ENCODE data around the gene JOSD1.

The JOSD1 gene

DNA sequence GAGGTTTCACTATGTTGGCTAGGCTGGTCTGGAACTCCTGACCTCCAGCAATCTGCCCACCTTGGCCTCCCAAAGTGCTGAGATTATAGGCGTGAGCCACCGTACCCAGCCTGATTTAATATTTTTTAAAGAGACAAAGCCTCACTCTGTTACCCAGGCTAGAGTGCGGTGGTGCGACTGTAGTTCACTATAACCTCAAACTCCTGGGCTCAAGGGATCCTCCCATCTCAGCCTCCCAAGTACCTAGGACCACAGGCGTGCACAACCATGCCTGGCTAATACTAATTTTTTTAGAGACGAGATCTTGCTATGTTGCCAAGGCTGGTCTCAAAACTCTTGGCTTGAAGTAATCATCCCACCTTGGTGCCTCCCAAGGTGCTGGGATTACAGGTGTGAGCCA lies 18.5 kb upstream of the JOSD1 start:
- H3K4me1 ChIP-seq (ENCODE audit: insufficient read depth, low read length) = no peaks in the 10 kb centered on the region; the same call in 1 of the 2 replicates
- H3K27ac ChIP-seq (ENCODE audit: low read length) = no peak overlapping the region
- no peaks in the 10 kb centered on the region for H3K9me3 ChIP-seq (ENCODE audit: insufficient read depth, low read depth, low read length)
- no peak overlapping the region for H3K9ac ChIP-seq (ENCODE audit: low read depth, low read length)
- peaks cover 83% of the 10 kb centered on the region for H3K36me3 ChIP-seq (ENCODE audit: insufficient read depth, low read depth, low read length)
- H3K4me3 ChIP-seq (ENCODE audit: low read length) = no peak overlapping the region
- H3K27me3 ChIP-seq (ENCODE audit: insufficient read depth, low read length) = no peaks in the 10 kb centered on the region

DNA sequence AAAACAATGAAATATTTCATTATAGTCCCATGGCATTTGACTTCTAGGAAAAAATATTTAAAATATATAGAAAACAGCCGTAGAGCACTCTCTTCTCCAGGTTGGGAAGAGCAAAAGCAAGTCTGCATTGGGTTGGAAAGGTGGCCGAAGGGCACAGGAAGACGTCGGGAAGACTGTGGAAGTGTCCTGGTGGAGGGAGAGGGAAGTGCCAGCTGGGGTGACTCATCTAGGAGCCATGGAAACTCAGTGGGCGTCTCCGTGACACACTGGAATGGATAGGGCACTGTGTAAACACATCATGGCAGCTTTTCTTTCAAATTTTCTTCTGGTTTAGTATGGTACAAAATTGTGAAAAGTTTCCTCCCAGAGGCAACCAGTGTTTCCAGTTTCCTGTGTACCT lies 17.7 kb upstream of the JOSD1 start:
- H3K4me3 ChIP-seq (ENCODE audit: low read length) = no peak overlapping the region
- H3K27ac ChIP-seq (ENCODE audit: low read length) = no peak overlapping the region
- peaks cover 75% of the 10 kb centered on the region for H3K36me3 ChIP-seq (ENCODE audit: insufficient read depth, low read depth, low read length)
- no peak overlapping the region for H3K9ac ChIP-seq (ENCODE audit: low read depth, low read length)
- no peaks in the 10 kb centered on the region for H3K9me3 ChIP-seq (ENCODE audit: insufficient read depth, low read depth, low read length)
- no peaks in the 10 kb centered on the region for H3K27me3 ChIP-seq (ENCODE audit: insufficient read depth, low read length)
- H3K4me1 ChIP-seq (ENCODE audit: insufficient read depth, low read length) = no peaks in the 10 kb centered on the region; the same call in 1 of the 2 replicates

DNA sequence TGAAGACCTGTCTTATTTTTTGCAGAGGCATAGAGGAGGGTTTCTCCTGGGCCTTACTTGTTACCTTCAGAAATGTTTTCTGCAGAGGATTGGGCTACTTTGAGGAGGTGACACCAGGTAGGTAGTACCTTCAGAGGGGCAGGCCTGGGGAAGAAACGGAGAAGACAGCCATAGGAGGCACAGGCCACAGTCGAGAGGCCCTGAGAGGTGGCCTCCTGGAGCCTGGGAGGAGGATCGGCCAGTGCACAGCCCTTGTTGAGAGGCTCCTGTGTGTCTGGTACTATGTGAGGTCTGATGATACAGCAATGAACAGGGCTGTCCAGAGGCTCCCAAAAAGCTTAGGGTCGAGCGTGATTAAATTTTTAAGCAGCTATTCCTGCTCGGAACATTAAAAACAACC lies 16.5 kb upstream of the JOSD1 start:
- Histone ChIP-seq H3K27ac (ENCODE audit: low read length) (no peak overlapping the region), H3K4me1 (ENCODE audit: insufficient read depth, low read length) (peaks cover 8% of the 10 kb centered on the region), H3K4me3 (ENCODE audit: low read length) (no peak overlapping the region), H3K36me3 (ENCODE audit: insufficient read depth, low read depth, low read length) (peaks cover 70% of the 10 kb centered on the region), H3K27me3 (ENCODE audit: insufficient read depth, low read length) (no peaks in the 10 kb centered on the region), H3K9ac (ENCODE audit: low read depth, low read length) (no peak overlapping the region), H3K9me3 (ENCODE audit: insufficient read depth, low read depth, low read length) (no peaks in the 10 kb centered on the region)

DNA sequence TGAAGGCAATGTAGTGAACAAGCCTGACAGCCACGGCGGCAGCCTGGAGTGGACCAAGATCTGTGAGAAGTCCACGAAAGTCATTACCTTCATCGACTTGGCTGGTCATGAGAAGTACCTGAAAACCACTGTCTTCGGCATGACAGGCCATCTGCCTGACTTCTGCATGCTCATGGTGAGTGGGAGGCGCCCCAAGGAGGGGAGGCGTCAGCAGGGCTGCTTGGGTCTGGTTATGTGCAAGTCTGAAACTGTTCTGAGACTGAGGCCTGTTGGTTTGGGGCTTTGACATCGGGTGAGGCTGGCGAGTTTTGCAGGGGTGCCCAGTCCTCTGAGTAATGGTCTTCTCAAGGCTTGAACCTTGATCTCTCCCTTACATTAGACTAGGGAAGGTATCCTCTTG lies 16.1 kb upstream of the JOSD1 start:
- H3K4me3 ChIP-seq (ENCODE audit: low read length) = no peak overlapping the region
- H3K4me1 ChIP-seq (ENCODE audit: insufficient read depth, low read length) = peaks cover 10% of the 10 kb centered on the region
- no peak overlapping the region for H3K27ac ChIP-seq (ENCODE audit: low read length)
- H3K36me3 ChIP-seq (ENCODE audit: insufficient read depth, low read depth, low read length) = peaks cover 70% of the 10 kb centered on the region
- no peaks in the 10 kb centered on the region for H3K9me3 ChIP-seq (ENCODE audit: insufficient read depth, low read depth, low read length)
- H3K9ac ChIP-seq (ENCODE audit: low read depth, low read length) = no peak overlapping the region
- no peaks in the 10 kb centered on the region for H3K27me3 ChIP-seq (ENCODE audit: insufficient read depth, low read length)

DNA sequence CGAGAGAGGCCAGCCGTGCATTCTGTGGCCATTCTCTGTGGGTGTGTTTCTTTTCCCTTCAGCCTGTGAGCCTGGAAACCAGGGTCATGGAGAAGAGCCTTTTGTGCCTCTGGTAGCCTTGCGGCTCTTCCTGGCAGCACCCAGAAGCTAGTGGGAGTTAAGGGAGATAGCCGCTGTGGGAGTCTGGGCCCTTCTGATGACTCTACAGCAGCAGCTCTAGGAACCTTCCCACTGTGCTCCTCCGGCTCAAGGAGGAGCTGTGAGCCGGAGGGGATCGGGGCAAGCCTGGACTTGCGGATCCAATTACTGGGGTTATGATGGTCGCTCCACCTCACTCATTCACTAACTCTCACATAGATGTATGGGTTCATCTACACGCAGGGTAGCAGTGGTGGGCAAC lies 15.5 kb upstream of the JOSD1 start:
- Histone ChIP-seq H3K27me3 (ENCODE audit: insufficient read depth, low read length) (no peaks in the 10 kb centered on the region), H3K36me3 (ENCODE audit: insufficient read depth, low read depth, low read length) (peaks cover 65% of the 10 kb centered on the region), H3K27ac (ENCODE audit: low read length) (no peak overlapping the region), H3K4me1 (ENCODE audit: insufficient read depth, low read length) (peaks cover 10% of the 10 kb centered on the region), H3K4me3 (ENCODE audit: low read length) (no peak overlapping the region), H3K9ac (ENCODE audit: low read depth, low read length) (no peak overlapping the region), H3K9me3 (ENCODE audit: insufficient read depth, low read depth, low read length) (no peaks in the 10 kb centered on the region)

DNA sequence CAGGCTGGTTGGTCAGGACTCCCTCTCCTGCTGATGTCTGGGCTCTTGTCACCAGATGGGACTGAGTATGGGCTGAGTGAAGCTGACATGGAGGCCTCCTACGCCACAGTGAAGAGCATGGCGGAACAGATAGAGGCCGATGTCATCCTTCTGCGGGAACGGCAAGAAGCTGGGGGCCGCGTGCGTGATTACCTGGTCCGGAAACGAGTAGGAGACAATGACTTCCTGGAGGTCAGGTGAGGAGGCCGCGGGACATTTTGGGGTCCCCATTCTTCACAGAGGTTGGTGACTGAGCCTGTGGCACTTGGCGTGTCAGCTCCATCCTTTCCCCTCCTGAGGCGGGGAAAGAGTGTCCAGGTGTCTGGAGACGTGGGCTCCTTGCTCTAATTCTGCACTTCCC lies 15.1 kb upstream of the JOSD1 start:
- Histone ChIP-seq H3K36me3 (ENCODE audit: insufficient read depth, low read depth, low read length) (peaks cover 65% of the 10 kb centered on the region), H3K9ac (ENCODE audit: low read depth, low read length) (no peak overlapping the region), H3K27me3 (ENCODE audit: insufficient read depth, low read length) (no peaks in the 10 kb centered on the region), H3K9me3 (ENCODE audit: insufficient read depth, low read depth, low read length) (no peaks in the 10 kb centered on the region), H3K4me3 (ENCODE audit: low read length) (no peak overlapping the region), H3K27ac (ENCODE audit: low read length) (no peak overlapping the region), H3K4me1 (ENCODE audit: insufficient read depth, low read length) (peaks cover 10% of the 10 kb centered on the region)

DNA sequence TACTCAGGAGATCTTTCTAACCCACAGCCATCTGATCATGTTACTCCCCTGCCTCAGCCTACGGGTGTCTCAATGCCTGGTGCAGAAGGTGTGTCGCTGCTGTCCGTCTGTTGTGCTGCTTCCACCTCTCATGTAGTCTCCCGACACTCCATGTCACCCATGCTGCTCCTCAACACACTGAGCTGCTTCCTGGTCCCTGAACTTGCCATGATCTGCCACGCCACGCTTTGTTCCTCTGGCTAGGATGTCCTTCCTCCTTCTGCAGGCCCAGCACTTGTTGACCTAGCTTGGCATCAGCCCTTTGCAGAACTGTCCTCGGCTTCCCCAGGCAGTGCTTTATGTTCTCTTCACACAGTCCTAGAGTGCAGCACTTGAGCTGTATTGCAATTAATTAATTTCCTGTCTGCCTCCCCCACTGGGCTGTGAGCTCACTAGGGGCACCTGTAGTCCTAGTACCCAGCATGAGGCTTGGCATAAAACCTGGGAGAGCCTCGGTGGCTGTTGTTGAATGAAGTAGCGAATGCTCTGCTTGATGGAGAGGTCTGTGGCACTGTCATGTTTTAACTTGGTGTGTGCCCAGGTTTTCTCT lies 14.5 kb upstream of the JOSD1 start:
- no peak overlapping the region for H3K4me3 ChIP-seq (ENCODE audit: low read length)
- H3K27ac ChIP-seq (ENCODE audit: low read length) = no peak overlapping the region
- H3K9me3 ChIP-seq (ENCODE audit: insufficient read depth, low read depth, low read length) = no peaks in the 10 kb centered on the region
- peaks cover 65% of the 10 kb centered on the region for H3K36me3 ChIP-seq (ENCODE audit: insufficient read depth, low read depth, low read length)
- H3K4me1 ChIP-seq (ENCODE audit: insufficient read depth, low read length) = peaks cover 10% of the 10 kb centered on the region
- H3K27me3 ChIP-seq (ENCODE audit: insufficient read depth, low read length) = no peaks in the 10 kb centered on the region
- H3K9ac ChIP-seq (ENCODE audit: low read depth, low read length) = no peak overlapping the region

DNA sequence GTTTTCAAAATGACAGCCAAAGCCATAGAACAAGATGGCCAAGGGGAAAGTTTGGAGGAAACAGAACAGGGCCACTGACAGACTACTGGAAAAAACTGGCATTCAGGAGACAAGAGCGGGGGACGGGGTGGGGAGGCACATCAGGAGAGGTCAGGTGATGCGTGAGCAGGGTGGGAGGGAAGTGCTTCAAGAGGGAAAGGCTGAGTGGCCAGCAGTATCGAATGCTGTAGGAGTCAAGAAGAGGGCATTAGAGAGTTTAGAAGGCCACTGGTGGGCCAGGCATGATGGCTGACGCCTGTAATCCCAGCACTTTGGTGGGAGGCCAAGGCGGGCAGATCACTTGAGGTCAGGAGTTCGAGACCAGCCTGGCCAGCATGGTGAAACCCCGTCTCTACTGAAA lies 13.2 kb upstream of the JOSD1 start:
- H3K27ac ChIP-seq (ENCODE audit: low read length) = no peak overlapping the region
- H3K36me3 ChIP-seq (ENCODE audit: insufficient read depth, low read depth, low read length) = peaks cover 67% of the 10 kb centered on the region
- peaks cover 14% of the 10 kb centered on the region for H3K4me1 ChIP-seq (ENCODE audit: insufficient read depth, low read length)
- H3K4me3 ChIP-seq (ENCODE audit: low read length) = no peak overlapping the region
- no peaks in the 10 kb centered on the region for H3K9me3 ChIP-seq (ENCODE audit: insufficient read depth, low read depth, low read length)
- H3K9ac ChIP-seq (ENCODE audit: low read depth, low read length) = no peak overlapping the region
- H3K27me3 ChIP-seq (ENCODE audit: insufficient read depth, low read length) = no peaks in the 10 kb centered on the region

DNA sequence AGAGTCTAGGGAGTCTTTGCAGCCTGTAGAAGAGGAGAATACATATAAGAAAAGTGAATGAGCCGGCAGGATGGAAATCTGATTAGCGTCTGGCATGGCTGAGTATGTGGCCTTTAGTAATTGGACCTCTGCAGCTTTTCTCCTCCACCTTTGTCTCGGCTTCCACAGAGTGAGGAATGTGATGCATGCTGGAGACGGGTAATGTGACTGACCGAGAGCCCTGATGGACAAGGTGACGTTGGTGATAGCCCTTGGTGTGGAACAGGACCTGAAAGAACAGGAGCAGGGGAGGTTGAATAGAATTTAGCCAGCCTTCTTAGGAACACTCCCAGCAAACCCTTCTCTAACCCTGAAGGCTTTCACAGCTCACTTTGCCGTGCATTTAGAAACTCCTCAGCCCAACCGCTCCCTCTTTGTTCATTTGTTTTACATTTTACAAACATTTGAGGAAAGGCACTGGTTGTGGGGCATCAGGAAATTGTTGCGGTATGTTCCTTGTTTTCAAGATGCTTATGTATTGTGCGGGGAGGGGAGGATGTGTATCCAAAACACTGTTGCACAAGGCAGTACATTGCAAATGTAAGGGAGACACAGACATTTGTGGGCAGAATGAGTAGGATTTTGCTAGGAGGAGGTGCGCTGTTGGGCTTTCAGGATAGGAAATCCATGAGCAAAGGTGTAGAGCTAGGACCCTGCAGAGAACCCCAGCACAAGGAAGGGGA lies 11.9 kb upstream of the JOSD1 start:
- peaks cover 18% of the 10 kb centered on the region for H3K4me1 ChIP-seq (ENCODE audit: insufficient read depth, low read length)
- H3K27ac ChIP-seq (ENCODE audit: low read length) = no peak overlapping the region
- peak overlapping the region; percentile 20; the same call in 1 of the 2 replicates for H3K9ac ChIP-seq (ENCODE audit: low read depth, low read length)
- peaks cover 56% of the 10 kb centered on the region for H3K36me3 ChIP-seq (ENCODE audit: insufficient read depth, low read depth, low read length)
- H3K27me3 ChIP-seq (ENCODE audit: insufficient read depth, low read length) = no peaks in the 10 kb centered on the region
- no peak overlapping the region for H3K4me3 ChIP-seq (ENCODE audit: low read length)
- no peaks in the 10 kb centered on the region for H3K9me3 ChIP-seq (ENCODE audit: insufficient read depth, low read depth, low read length)

DNA sequence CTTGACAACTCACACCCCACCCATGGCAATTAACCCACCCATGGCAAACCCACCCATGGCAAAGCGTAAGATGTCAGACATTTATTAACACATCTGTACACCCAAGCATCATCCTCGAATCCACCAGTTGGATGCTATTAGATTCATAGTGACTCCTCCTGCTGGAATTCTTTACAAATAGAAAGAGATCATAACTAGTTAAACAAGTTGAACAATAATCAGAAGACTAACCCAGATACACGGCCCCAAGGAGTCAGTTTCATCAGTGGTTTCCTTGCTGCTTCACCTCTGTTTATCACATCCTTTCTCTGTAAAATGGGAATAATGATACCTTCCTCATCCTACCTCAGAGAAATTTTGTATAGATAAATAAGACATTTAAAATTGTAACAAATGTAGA lies 10.1 kb upstream of the JOSD1 start:
- no peaks in the 10 kb centered on the region for H3K9me3 ChIP-seq (ENCODE audit: insufficient read depth, low read depth, low read length)
- peaks cover 39% of the 10 kb centered on the region for H3K36me3 ChIP-seq (ENCODE audit: insufficient read depth, low read depth, low read length)
- no peak overlapping the region for H3K27ac ChIP-seq (ENCODE audit: low read length)

DNA sequence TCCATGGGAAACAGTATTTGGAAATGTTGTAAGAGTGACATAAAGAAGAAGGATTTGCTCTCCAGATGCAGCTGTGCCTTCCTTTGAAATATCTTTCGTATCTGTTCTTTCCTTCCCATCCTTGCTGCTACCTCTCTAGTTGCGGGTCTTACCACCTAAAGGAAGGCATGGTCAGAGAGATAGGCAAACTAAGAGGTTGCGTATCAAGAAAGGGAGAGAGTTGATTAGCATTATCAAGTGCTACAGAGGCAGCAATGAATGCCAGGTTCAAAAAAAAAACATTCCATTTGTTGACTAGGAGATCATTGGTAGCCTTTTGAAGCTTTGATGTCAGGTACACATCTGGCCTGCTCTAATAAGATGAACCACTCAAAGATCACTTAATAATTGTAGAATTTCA lies 9.6 kb upstream of the JOSD1 start:
- Histone ChIP-seq H3K9ac (ENCODE audit: low read depth, low read length) (no peak overlapping the region), H3K4me3 (ENCODE audit: low read length) (no peak overlapping the region), H3K27me3 (ENCODE audit: insufficient read depth, low read length) (no peaks in the 10 kb centered on the region), H3K9me3 (ENCODE audit: insufficient read depth, low read depth, low read length) (no peaks in the 10 kb centered on the region), H3K36me3 (ENCODE audit: insufficient read depth, low read depth, low read length) (peaks cover 34% of the 10 kb centered on the region), H3K27ac (ENCODE audit: low read length) (no peak overlapping the region), H3K4me1 (ENCODE audit: insufficient read depth, low read length) (peaks cover 26% of the 10 kb centered on the region)

More for the DNA sequence above, 10.1 kb upstream of the JOSD1 start:
- Histone ChIP-seq H3K4me3 (ENCODE audit: low read length) (no peak overlapping the region), H3K9ac (ENCODE audit: low read depth, low read length) (no peak overlapping the region), H3K27me3 (ENCODE audit: insufficient read depth, low read length) (no peaks in the 10 kb centered on the region), H3K4me1 (ENCODE audit: insufficient read depth, low read length) (peaks cover 26% of the 10 kb centered on the region)

DNA sequence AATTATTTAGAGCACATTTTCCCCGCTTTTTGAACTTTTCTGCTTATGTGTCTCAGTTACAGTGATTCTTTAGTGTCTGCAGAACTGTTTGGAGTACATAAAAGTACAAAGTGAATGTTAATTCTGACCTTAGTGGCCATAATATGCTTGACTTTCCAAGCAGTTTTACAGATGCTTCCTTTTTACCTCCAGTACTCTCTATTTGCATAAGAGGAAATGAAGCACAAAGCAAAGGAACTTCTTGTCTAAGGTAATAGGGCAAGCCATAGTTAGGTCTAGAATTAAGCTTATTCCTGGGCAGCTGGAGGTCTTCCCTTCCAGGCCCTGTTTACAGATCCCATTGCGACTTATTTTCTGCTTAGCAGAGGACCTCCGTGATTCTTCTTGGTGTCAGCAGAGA lies 8.6 kb upstream of the JOSD1 start:
- peaks cover 28% of the 10 kb centered on the region for H3K36me3 ChIP-seq (ENCODE audit: insufficient read depth, low read depth, low read length)
- H3K27ac ChIP-seq (ENCODE audit: low read length) = no peak overlapping the region
- H3K4me1 ChIP-seq (ENCODE audit: insufficient read depth, low read length) = peaks cover 32% of the 10 kb centered on the region
- no peak overlapping the region for H3K4me3 ChIP-seq (ENCODE audit: low read length)
- H3K27me3 ChIP-seq (ENCODE audit: insufficient read depth, low read length) = no peaks in the 10 kb centered on the region
- H3K9me3 ChIP-seq (ENCODE audit: insufficient read depth, low read depth, low read length) = no peaks in the 10 kb centered on the region
- H3K9ac ChIP-seq (ENCODE audit: low read depth, low read length) = no peak overlapping the region

Data from iPS-20b (cell line).